Panc1 (cell line): Measurements from ENCODE around the gene MDFI. TPM values are rescaled to one million over a fixed set of nuclear protein-coding genes. Genes with fewer than 3 reads are reported as not detected.

Source experiments
- ATAC-seq: fragments of 200-7000 bp; cut with Tn5 transposase; 2 replicates; pipeline ENCODE4 v1.9.1; 2020; ENCODE audit warnings: mild to moderate bottlenecking, moderate library complexity
- BruUV-seq: library from RNA; stranded (reverse); fragments of 400-500 nt; replicated peaks from 2 replicates; lab custom pipeline; 2021; lab: Mats Ljungman, UMichigan
- CTCF ChIA-PET: fragments of 300-600 bp; sonication (Branson Sonifier 250); formaldehyde crosslinking; loops from one replicate; lab custom pipeline; 2022; ENCODE audit warnings: antibody characterized with exemption; lab: Charles Lee
- POLR2A ChIA-PET: fragments of 300-600 bp; sonication (Branson Sonifier 250); formaldehyde crosslinking; loops from one replicate; lab custom pipeline; 2022; ENCODE audit warnings: antibody characterized with exemption; lab: Charles Lee
- DNase-seq: peaks from one replicate; pipeline ENCODE4 v3.0.0-alpha.2; 2010; ENCODE audit warnings: low read depth, low spot score
- H3K27ac ChIP-seq: 2 replicates; pipeline ENCODE4 v1.5.1; 2011; ENCODE audit warnings: mild to moderate bottlenecking, low read length, inconsistent platforms
- H3K27me3 ChIP-seq: fragments of 200-500 bp; sonication (Bioruptor generic); 2 replicates; pipeline ENCODE4 v1.6.0; 2014; ENCODE audit warnings: low read length, inconsistent platforms; ENCODE audit not compliant: control insufficient read depth, insufficient read depth
- H3K36me3 ChIP-seq: fragments of 200-500 bp; sonication (Bioruptor generic); 2 replicates; pipeline ENCODE4 v1.5.1; 2014; ENCODE audit warnings: inconsistent platforms, mild to moderate bottlenecking, low read length, moderate library complexity; ENCODE audit not compliant: control insufficient read depth, insufficient read depth
- H3K4me1 ChIP-seq: 2 replicates; pipeline ENCODE4 v1.5.1; 2011; ENCODE audit warnings: inconsistent platforms, mild to moderate bottlenecking, low read length, moderate library complexity; ENCODE audit not compliant: control insufficient read depth, insufficient read depth
- H3K4me3 ChIP-seq, 2 experiments: 2 replicates each; pipeline ENCODE4 v1.5.1; 2011 to 2012; ENCODE audit warnings: low read depth in 2 of 2, low read length in 2 of 2, mild to moderate bottlenecking in 2 of 2, inconsistent platforms in 1 of 2, moderate library complexity in 1 of 2
- H3K9me3 ChIP-seq: fragments of 200-500 bp; sonication (Bioruptor generic); 2 replicates; pipeline ENCODE4 v1.5.1; 2014; ENCODE audit warnings: low read depth, mild to moderate bottlenecking, inconsistent platforms, low read length, moderate library complexity; ENCODE audit not compliant: control insufficient read depth, insufficient read depth
- POLR2AphosphoS5 ChIP-seq: IDR thresholded peaks from 2 replicates; pipeline ENCODE4 v1.6.1; 2012; ENCODE audit warnings: mild to moderate bottlenecking, low read depth, low read length, moderate library complexity
- SIN3A ChIP-seq: IDR thresholded peaks from 2 replicates; pipeline ENCODE4 v1.6.1; 2012; ENCODE audit warnings: low read depth, mild to moderate bottlenecking, low read length, moderate library complexity, borderline replicate concordance; ENCODE audit not compliant: insufficient read depth
- TCF7L2 ChIP-seq: IDR thresholded peaks from 2 replicates; pipeline ENCODE4 v1.6.1; 2011; ENCODE audit warnings: mild to moderate bottlenecking, low read depth, low read length, inconsistent platforms
- in situ Hi-C: cut with HindIII; loops from 2 replicates; pipeline ENCODE4 v1.10.0; 2016; ENCODE audit warnings: low sequenced_read_pairs, low pct_unique_long_range_greater_than_20kb
- intact Hi-C: fragments of 100-400 bp; cut with micrococcal nuclease; formaldehyde crosslinking; loops from one replicate; pipeline ENCODE4 v1.10.0; 2022; ENCODE audit not compliant: unreplicated experiment
- total RNA-seq: library from RNA; stranded (reverse); gene quantifications from one replicate; pipeline ENCODE4 v1.2.1, GENCODE V29; 2021; ENCODE audit not compliant: unreplicated experiment
- TF ChIP-seq, protein P1 (sequence below): fragments of 450-650 bp; IDR thresholded peaks from 2 replicates; pipeline ENCODE4 v1.5.1; 2017; ENCODE audit warnings: mild to moderate bottlenecking
- TF ChIP-seq, protein P2 (sequence below), 2 experiments: IDR thresholded peaks; 2 replicates each; pipeline ENCODE4 v1.6.1; 2011 to 2012; ENCODE audit warnings: low read depth in 2 of 2, control low read depth in 1 of 2, low read length in 1 of 2, mild to moderate bottlenecking in 1 of 2, moderate library complexity in 1 of 2; ENCODE audit not compliant: insufficient read depth in 1 of 2

Gene MDFI
- total RNA-seq, 1 experiment from 2014 or later = 0.54 TPM

DNA sequence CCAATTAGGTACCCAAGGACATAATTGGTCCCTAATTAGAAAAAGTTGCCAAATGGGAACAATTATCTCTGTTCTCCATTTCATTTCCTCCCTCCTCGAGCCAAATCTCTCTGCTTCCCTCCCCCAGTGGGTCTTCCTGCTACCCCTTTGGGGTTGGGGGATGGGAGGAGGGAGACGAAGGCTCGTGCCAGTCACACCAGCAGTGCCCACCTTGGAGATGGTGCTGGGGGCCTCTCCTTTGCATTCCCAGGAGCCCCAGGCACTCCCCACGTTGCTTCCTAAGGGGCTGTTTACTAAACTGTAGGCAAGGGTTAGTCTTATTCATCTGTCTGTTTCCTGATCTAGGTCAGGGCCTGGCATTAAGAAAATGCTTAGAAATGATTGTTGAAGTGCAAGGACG, 33.1 kb downstream of the MDFI start:
- ATAC-seq (no peak), DNase-seq (no peak)
- peaks cover 2% of the 10 kb centered on the region; the same call in 1 of the 2 replicates for H3K9me3 ChIP-seq
- in situ Hi-C loops = no loop called here
- no peaks in the 10 kb centered on the region; the same call in 1 of the 2 replicates for H3K27me3 ChIP-seq
- H3K36me3 ChIP-seq = no peaks in the 10 kb centered on the region
- intact Hi-C loops = no loop called here
- no TSS peak for BruUV-seq
- no peaks in the 10 kb centered on the region for H3K4me1 ChIP-seq
- no peak overlapping the region for H3K4me3 ChIP-seq
- no peak overlapping the region for H3K27ac ChIP-seq
- TF ChIP-seq, protein P1, sequence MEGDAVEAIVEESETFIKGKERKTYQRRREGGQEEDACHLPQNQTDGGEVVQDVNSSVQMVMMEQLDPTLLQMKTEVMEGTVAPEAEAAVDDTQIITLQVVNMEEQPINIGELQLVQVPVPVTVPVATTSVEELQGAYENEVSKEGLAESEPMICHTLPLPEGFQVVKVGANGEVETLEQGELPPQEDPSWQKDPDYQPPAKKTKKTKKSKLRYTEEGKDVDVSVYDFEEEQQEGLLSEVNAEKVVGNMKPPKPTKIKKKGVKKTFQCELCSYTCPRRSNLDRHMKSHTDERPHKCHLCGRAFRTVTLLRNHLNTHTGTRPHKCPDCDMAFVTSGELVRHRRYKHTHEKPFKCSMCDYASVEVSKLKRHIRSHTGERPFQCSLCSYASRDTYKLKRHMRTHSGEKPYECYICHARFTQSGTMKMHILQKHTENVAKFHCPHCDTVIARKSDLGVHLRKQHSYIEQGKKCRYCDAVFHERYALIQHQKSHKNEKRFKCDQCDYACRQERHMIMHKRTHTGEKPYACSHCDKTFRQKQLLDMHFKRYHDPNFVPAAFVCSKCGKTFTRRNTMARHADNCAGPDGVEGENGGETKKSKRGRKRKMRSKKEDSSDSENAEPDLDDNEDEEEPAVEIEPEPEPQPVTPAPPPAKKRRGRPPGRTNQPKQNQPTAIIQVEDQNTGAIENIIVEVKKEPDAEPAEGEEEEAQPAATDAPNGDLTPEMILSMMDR = no peak
- TF ChIP-seq SIN3A = no peak
- no peak for TF ChIP-seq TCF7L2
- TF ChIP-seq, protein P2, sequence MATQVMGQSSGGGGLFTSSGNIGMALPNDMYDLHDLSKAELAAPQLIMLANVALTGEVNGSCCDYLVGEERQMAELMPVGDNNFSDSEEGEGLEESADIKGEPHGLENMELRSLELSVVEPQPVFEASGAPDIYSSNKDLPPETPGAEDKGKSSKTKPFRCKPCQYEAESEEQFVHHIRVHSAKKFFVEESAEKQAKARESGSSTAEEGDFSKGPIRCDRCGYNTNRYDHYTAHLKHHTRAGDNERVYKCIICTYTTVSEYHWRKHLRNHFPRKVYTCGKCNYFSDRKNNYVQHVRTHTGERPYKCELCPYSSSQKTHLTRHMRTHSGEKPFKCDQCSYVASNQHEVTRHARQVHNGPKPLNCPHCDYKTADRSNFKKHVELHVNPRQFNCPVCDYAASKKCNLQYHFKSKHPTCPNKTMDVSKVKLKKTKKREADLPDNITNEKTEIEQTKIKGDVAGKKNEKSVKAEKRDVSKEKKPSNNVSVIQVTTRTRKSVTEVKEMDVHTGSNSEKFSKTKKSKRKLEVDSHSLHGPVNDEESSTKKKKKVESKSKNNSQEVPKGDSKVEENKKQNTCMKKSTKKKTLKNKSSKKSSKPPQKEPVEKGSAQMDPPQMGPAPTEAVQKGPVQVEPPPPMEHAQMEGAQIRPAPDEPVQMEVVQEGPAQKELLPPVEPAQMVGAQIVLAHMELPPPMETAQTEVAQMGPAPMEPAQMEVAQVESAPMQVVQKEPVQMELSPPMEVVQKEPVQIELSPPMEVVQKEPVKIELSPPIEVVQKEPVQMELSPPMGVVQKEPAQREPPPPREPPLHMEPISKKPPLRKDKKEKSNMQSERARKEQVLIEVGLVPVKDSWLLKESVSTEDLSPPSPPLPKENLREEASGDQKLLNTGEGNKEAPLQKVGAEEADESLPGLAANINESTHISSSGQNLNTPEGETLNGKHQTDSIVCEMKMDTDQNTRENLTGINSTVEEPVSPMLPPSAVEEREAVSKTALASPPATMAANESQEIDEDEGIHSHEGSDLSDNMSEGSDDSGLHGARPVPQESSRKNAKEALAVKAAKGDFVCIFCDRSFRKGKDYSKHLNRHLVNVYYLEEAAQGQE (IDR thresholded peaks at IDR 0.05; ENCODE audit: insufficient read depth in 1 of 2, low read depth in 2 of 2, low read length in 1 of 2) = no peak
- no peak for TF ChIP-seq POLR2AphosphoS5
- CTCF ChIA-PET = no interaction called here
- POLR2A ChIA-PET = interaction anchor here (0.7 kb wide), 1 partner anchor 14 kb away, joined by 3 read pairs; no protein-coding TSS in a partner anchor

DNA sequence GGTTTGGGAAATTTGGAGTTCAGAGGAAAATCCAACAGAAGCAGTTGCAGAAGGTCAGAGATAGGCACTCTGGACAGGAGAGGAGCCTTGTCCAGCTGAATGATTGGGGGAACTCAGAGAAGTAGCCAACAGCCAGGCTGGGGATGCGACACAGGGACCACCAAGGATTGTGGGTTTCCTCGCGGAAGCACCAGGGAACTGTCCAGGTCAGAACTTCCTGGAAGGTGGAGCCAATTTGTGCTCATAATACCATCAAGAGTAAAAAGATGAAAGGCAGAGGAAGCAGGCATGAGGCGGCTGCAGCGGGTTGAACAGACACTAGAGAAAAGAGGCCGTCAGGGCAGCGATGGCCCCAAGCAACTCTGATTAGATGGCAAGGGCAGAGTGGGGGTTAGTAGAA, 33.7 kb downstream of the MDFI start:
- DNase-seq (no peak), ATAC-seq (no peak)
- CTCF ChIA-PET = no interaction called here
- Histone ChIP-seq H3K4me3 (no peak overlapping the region), H3K27ac (no peak overlapping the region), H3K27me3 (no peaks in the 10 kb centered on the region; the same call in 1 of the 2 replicates), H3K36me3 (no peaks in the 10 kb centered on the region), H3K9me3 (peaks cover 2% of the 10 kb centered on the region; the same call in 1 of the 2 replicates), H3K4me1 (no peaks in the 10 kb centered on the region)
- TF ChIP-seq, protein P2 (IDR thresholded peaks at IDR 0.05; ENCODE audit: insufficient read depth in 1 of 2, low read depth in 2 of 2, low read length in 1 of 2) = no peak
- TF ChIP-seq, protein P1 = no peak
- TF ChIP-seq TCF7L2 (no peak), SIN3A (no peak), POLR2AphosphoS5 (no peak)
- POLR2A ChIA-PET = no interaction called here
- BruUV-seq = no TSS peak
- intact Hi-C loops (no loop called here), in situ Hi-C loops (no loop called here)
